ENCODE measurements around the gene LYPD6B. TPM values are rescaled to one million over a fixed set of nuclear protein-coding genes. Genes with fewer than 3 reads are reported as not detected.

The LYPD6B gene
- polyA plus RNA-seq, 2 donors: 2.3 to 4.9 TPM

DNA sequence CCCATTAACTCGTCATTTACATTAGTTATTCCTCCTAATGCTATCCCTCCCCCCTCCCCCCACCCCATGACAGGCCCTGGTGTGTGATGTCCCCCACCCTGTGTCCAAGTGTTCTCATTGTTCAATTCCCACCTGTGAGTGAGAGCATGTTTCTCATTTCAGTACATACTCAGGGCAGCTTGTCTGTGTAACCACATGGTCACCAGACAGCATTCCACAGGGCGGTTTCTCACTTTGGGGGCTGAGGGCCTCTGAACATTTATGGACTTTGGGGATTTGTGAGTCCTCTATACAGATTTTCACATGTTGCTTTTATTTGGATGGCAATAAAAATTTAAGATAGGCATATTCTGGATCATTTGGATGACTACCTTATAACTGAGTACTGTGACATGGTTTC, 84.0 kb downstream of the LYPD6B start:
- Histone ChIP-seq H3K27ac (ENCODE audit: low read depth in 2 of 2, low read length in 1 of 2) (no peak overlapping the region), H3K9me3 (ENCODE audit: control insufficient read depth in 2 of 2, insufficient read depth in 1 of 2, low read depth in 1 of 2, low read length in 1 of 2) (no peaks in the 10 kb centered on the region), H3K4me1 (ENCODE audit: control insufficient read depth in 2 of 2, insufficient read depth in 2 of 2, low read length in 1 of 2) (no peaks in the 10 kb centered on the region), H3K36me3 (ENCODE audit: control insufficient read depth in 2 of 2, insufficient read depth in 2 of 2, low read length in 1 of 2) (no peaks in the 10 kb centered on the region), H3K27me3 (ENCODE audit: control insufficient read depth in 1 of 2, insufficient read depth in 2 of 2, low read length in 2 of 2) (no peaks in the 10 kb centered on the region), H3K4me3 (ENCODE audit: low read depth in 1 of 2, low read length in 2 of 2) (no peak overlapping the region)
- WGBS, 2 donors: 89 to 90% methylated on average over 2 of the region's 2 CpGs

DNA sequence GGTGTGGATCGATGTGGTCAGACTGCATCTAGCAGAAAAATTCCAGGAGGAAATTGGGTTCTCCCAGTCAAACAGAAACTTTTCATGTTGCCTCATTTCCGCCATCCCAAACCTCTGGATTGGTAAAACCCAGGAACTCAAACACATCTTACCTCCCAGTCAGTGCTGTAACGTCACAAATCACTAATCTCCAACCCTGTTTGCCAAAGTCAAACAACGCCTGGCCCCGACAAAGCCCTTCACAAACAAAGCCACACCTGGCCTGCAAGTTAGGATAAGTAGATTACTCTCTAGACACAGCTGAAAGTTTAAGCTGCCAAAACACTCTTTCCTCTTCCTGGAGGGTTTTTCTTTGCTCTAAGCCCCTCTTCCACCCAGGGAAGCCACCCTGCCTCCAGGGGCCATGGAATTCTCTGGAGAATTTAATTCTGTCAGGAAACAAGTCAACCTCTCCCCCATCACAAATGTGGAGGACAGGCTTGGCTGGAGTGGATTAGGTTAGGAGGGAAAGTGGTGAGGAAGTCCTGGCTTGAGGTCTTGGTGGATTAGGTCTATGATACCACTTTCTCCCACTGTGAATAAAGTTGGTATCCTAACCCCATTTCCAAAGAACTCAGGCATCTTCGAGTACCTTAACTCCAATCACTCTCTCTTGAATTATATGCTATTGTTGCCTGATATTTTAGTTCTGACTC, 86.7 kb downstream of the LYPD6B start:
- H3K4me3 ChIP-seq (ENCODE audit: low read depth in 1 of 2, low read length in 2 of 2): no peak overlapping the region
- H3K27me3 ChIP-seq (ENCODE audit: control insufficient read depth in 1 of 2, insufficient read depth in 2 of 2, low read length in 2 of 2): peaks cover 0 to 2% of the 10 kb centered on the region in 2 donors
- WGBS, 2 donors: 36 to 48% methylated on average over 6 of the region's 6 CpGs
- H3K4me1 ChIP-seq (ENCODE audit: control insufficient read depth in 2 of 2, insufficient read depth in 2 of 2, low read length in 1 of 2): no peaks in the 10 kb centered on the region
- no peaks in the 10 kb centered on the region for H3K36me3 ChIP-seq (ENCODE audit: control insufficient read depth in 2 of 2, insufficient read depth in 2 of 2, low read length in 1 of 2)
- H3K9me3 ChIP-seq (ENCODE audit: control insufficient read depth in 2 of 2, insufficient read depth in 1 of 2, low read depth in 1 of 2, low read length in 1 of 2): no peaks in the 10 kb centered on the region
- H3K27ac ChIP-seq (ENCODE audit: low read depth in 2 of 2, low read length in 1 of 2): peak overlapping the region in 1 of 2 donors; percentile 40

DNA sequence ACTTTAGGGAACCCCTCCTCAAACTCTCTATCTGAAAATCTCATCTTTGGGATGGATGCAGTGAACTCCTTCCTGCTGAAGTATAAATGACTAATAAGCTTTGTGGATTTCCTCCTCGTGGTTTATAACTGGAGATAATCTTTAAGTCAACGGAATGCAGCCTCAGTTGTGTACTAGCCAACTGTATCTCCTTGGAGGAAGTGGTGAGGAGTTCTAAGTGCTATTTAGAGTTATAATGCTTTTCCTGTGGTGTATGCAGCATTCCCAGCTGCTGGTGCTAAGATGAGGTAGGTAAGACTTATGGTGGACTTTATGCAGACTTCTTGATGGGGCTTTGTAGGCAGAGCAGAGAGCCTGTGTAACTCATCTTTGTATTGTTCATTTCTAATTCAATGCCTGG, 90.9 kb downstream of the LYPD6B start:
- H3K27ac ChIP-seq (ENCODE audit: low read depth in 2 of 2, low read length in 1 of 2): no peak overlapping the region
- no peaks in the 10 kb centered on the region for H3K4me1 ChIP-seq (ENCODE audit: control insufficient read depth in 2 of 2, insufficient read depth in 2 of 2, low read length in 1 of 2)
- no peaks in the 10 kb centered on the region for H3K9me3 ChIP-seq (ENCODE audit: control insufficient read depth in 2 of 2, insufficient read depth in 1 of 2, low read depth in 1 of 2, low read length in 1 of 2)
- H3K27me3 ChIP-seq (ENCODE audit: control insufficient read depth in 1 of 2, insufficient read depth in 2 of 2, low read length in 2 of 2): peaks cover 0 to 2% of the 10 kb centered on the region in 2 donors
- 30 to 32% methylated on average over 2 of the region's 2 CpGs for WGBS, 2 donors
- no peaks in the 10 kb centered on the region for H3K36me3 ChIP-seq (ENCODE audit: control insufficient read depth in 2 of 2, insufficient read depth in 2 of 2, low read length in 1 of 2)
- no peak overlapping the region for H3K4me3 ChIP-seq (ENCODE audit: low read depth in 1 of 2, low read length in 2 of 2)

DNA sequence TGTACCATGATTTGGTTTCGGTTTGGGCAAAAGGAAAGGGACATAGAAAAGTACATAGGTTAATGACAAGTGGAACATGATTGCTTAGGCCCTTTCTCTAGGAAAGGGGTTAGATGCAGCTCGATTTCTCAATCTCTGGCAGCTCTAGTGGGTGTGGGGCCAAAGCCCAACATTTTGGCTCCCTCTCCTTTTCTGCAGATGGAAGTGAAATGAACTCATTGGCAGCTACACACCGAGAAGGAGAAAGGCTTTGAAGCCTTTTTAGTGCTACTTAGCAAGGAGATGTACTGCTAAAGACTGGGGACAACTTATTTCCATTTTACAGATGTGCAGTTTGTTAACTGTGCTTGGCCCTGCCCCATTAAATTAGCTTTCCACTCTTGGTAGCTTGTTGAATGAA, 93.8 kb downstream of the LYPD6B start:
- no peak overlapping the region for H3K4me3 ChIP-seq (ENCODE audit: low read depth in 1 of 2, low read length in 2 of 2)
- no peaks in the 10 kb centered on the region for H3K4me1 ChIP-seq (ENCODE audit: control insufficient read depth in 2 of 2, insufficient read depth in 2 of 2, low read length in 1 of 2)
- no peaks in the 10 kb centered on the region for H3K36me3 ChIP-seq (ENCODE audit: control insufficient read depth in 2 of 2, insufficient read depth in 2 of 2, low read length in 1 of 2)
- 38 to 42% methylated on average over 3 of the region's 3 CpGs for WGBS, 2 donors
- no peak overlapping the region for H3K27ac ChIP-seq (ENCODE audit: low read depth in 2 of 2, low read length in 1 of 2)
- no peaks in the 10 kb centered on the region for H3K9me3 ChIP-seq (ENCODE audit: control insufficient read depth in 2 of 2, insufficient read depth in 1 of 2, low read depth in 1 of 2, low read length in 1 of 2)
- H3K27me3 ChIP-seq (ENCODE audit: control insufficient read depth in 1 of 2, insufficient read depth in 2 of 2, low read length in 2 of 2): peaks cover 0 to 2% of the 10 kb centered on the region in 2 donors

DNA sequence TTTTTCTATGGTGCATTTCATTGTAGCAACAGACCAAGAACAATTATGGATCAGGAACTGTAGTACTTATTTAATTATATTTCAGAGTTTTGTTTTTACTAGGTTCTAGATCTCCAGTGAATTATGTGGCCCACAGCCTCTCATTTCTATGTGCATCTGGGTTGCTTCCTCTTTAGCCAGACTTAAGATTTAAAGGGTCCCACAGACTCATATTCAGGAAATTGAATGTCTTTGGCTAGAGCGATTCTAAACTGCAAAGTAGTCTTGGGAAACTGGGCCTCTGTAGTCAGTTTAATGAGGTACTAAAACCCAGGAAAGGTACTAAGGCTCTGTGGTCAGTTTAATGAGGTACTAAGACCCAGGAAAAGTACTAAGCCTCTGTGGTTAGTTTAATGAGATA, 94.4 kb downstream of the LYPD6B start:
- Histone ChIP-seq H3K4me3 (ENCODE audit: low read depth in 1 of 2, low read length in 2 of 2) (no peak overlapping the region), H3K27ac (ENCODE audit: low read depth in 2 of 2, low read length in 1 of 2) (no peak overlapping the region), H3K36me3 (ENCODE audit: control insufficient read depth in 2 of 2, insufficient read depth in 2 of 2, low read length in 1 of 2) (no peaks in the 10 kb centered on the region), H3K9me3 (ENCODE audit: control insufficient read depth in 2 of 2, insufficient read depth in 1 of 2, low read depth in 1 of 2, low read length in 1 of 2) (no peaks in the 10 kb centered on the region), H3K4me1 (ENCODE audit: control insufficient read depth in 2 of 2, insufficient read depth in 2 of 2, low read length in 1 of 2) (no peaks in the 10 kb centered on the region), H3K27me3 (ENCODE audit: control insufficient read depth in 1 of 2, insufficient read depth in 2 of 2, low read length in 2 of 2) (peaks cover 0 to 2% of the 10 kb centered on the region in 2 donors)
- WGBS, 2 donors: 74 to 84% methylated on average over 1 of the region's 1 CpG

DNA sequence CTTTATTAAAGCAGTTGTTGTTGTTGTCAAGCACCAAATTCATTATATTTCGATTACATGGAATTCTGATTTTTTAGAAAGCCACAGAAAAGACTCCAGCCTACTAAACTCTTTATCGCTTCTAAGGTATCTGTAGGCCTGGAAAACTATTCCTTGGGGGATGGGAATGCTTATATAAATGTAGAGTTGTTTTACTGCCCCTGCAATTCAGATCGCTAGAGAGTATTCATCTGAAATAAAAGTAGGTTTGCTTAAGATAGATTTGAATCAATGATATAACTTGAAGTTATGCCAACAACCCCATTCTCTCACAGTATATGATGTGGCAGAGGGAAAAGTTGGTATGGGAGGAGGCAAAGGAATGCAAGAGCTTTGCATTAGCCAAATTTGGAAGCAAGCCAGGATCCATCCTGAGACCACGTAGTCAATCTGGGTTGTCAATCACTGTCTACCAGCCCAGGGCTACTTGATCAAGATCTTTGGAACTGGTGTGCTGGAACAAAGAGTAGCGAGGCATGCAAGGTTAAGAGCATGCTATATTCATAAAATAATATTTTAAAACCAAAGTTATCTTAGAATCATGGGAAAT, 95.9 kb downstream of the LYPD6B start:
- WGBS, 2 donors: 85 to 88% methylated on average over 5 of the region's 5 CpGs
- no peak overlapping the region for H3K4me3 ChIP-seq (ENCODE audit: low read depth in 1 of 2, low read length in 2 of 2)
- no peaks in the 10 kb centered on the region for H3K36me3 ChIP-seq (ENCODE audit: control insufficient read depth in 2 of 2, insufficient read depth in 2 of 2, low read length in 1 of 2)
- H3K9me3 ChIP-seq (ENCODE audit: control insufficient read depth in 2 of 2, insufficient read depth in 1 of 2, low read depth in 1 of 2, low read length in 1 of 2): no peaks in the 10 kb centered on the region
- no peaks in the 10 kb centered on the region for H3K4me1 ChIP-seq (ENCODE audit: control insufficient read depth in 2 of 2, insufficient read depth in 2 of 2, low read length in 1 of 2)
- H3K27me3 ChIP-seq (ENCODE audit: control insufficient read depth in 1 of 2, insufficient read depth in 2 of 2, low read length in 2 of 2): no peaks in the 10 kb centered on the region
- H3K27ac ChIP-seq (ENCODE audit: low read depth in 2 of 2, low read length in 1 of 2): no peak overlapping the region

DNA sequence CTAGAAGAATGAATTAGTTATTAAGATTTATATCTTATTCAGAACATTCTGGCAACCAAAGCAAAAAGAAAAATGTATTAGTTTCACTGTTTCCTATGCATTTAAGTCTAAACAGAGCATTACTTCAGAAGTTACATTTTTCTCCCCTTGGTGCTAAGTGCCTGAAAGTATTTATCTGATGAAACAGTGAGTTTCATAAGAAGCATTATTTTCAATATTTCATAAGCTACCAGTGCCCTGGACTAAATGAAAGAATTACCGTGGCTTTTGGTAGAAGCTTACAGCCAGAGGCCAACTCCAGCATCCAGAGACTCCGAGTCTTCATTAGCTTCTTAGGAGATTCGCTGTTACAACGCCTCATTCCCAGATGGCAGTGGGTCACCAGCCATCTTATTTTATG, 97.6 kb downstream of the LYPD6B start:
- Histone ChIP-seq H3K27me3 (ENCODE audit: control insufficient read depth in 1 of 2, insufficient read depth in 2 of 2, low read length in 2 of 2) (no peaks in the 10 kb centered on the region), H3K4me3 (ENCODE audit: low read depth in 1 of 2, low read length in 2 of 2) (no peak overlapping the region), H3K36me3 (ENCODE audit: control insufficient read depth in 2 of 2, insufficient read depth in 2 of 2, low read length in 1 of 2) (no peaks in the 10 kb centered on the region), H3K4me1 (ENCODE audit: control insufficient read depth in 2 of 2, insufficient read depth in 2 of 2, low read length in 1 of 2) (no peaks in the 10 kb centered on the region), H3K27ac (ENCODE audit: low read depth in 2 of 2, low read length in 1 of 2) (no peak overlapping the region), H3K9me3 (ENCODE audit: control insufficient read depth in 2 of 2, insufficient read depth in 1 of 2, low read depth in 1 of 2, low read length in 1 of 2) (no peaks in the 10 kb centered on the region)
- 92 to 93% methylated on average over 4 of the region's 4 CpGs for WGBS, 2 donors

DNA sequence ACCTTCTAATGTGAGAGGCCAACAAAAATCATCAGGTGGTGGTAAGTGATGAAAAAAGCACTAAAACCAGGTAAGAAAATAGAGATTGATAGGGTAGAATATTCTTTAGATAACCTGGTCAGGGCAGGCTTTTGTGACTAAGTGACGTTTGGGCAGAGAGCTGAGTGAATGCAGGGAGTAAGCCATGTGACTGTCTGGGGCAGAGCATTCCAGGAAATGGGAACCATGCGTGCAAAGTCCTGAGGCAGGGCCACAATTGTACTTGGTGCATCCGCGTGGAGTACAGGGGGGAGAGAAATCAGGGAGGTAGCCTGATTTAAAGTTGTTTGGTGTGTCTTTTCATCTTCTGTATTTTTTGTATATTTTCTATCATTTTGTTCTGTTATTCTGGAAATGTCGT, 102.5 kb downstream of the LYPD6B start:
- Histone ChIP-seq H3K4me3 (ENCODE audit: low read depth in 1 of 2, low read length in 2 of 2) (no peak overlapping the region), H3K27ac (ENCODE audit: low read depth in 2 of 2, low read length in 1 of 2) (no peak overlapping the region), H3K36me3 (ENCODE audit: control insufficient read depth in 2 of 2, insufficient read depth in 2 of 2, low read length in 1 of 2) (no peaks in the 10 kb centered on the region), H3K27me3 (ENCODE audit: control insufficient read depth in 1 of 2, insufficient read depth in 2 of 2, low read length in 2 of 2) (no peaks in the 10 kb centered on the region), H3K4me1 (ENCODE audit: control insufficient read depth in 2 of 2, insufficient read depth in 2 of 2, low read length in 1 of 2) (no peaks in the 10 kb centered on the region), H3K9me3 (ENCODE audit: control insufficient read depth in 2 of 2, insufficient read depth in 1 of 2, low read depth in 1 of 2, low read length in 1 of 2) (no peaks in the 10 kb centered on the region)
- 75 to 79% methylated on average over 5 of the region's 5 CpGs for WGBS, 2 donors

DNA sequence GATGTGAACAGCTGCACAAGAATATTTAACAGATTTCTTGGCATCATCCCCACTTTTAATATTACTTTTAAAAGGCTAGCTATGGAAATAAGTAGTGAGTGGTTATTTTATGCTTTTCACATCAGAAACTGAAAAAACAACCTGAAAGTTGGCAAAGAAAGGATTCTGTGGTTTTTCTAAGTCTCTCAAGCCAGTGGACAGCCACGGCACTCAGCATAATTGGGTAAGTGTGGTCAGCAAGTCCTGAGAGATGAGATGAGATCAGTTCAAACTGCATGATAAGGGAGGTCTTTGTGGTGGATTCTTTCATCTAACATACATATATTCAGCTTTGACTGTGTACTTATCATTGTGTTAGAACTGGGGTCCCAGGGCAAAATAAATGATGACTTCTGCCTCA, 105.2 kb downstream of the LYPD6B start:
- H3K27me3 ChIP-seq (ENCODE audit: control insufficient read depth in 1 of 2, insufficient read depth in 2 of 2, low read length in 2 of 2): no peaks in the 10 kb centered on the region
- no peaks in the 10 kb centered on the region for H3K36me3 ChIP-seq (ENCODE audit: control insufficient read depth in 2 of 2, insufficient read depth in 2 of 2, low read length in 1 of 2)
- WGBS, 2 donors: 74 to 76% methylated on average over 1 of the region's 1 CpG
- H3K27ac ChIP-seq (ENCODE audit: low read depth in 2 of 2, low read length in 1 of 2): no peak overlapping the region
- no peaks in the 10 kb centered on the region for H3K4me1 ChIP-seq (ENCODE audit: control insufficient read depth in 2 of 2, insufficient read depth in 2 of 2, low read length in 1 of 2)
- no peaks in the 10 kb centered on the region for H3K9me3 ChIP-seq (ENCODE audit: control insufficient read depth in 2 of 2, insufficient read depth in 1 of 2, low read depth in 1 of 2, low read length in 1 of 2)
- no peak overlapping the region for H3K4me3 ChIP-seq (ENCODE audit: low read depth in 1 of 2, low read length in 2 of 2)

All from esophagus (tissue), 2 donors.